K562 (cell line): ENCODE data around the gene CRELD2. TPM values are rescaled to one million over a fixed set of nuclear protein-coding genes. Genes with fewer than 3 reads are reported as not detected.

Experiments used
- CBX1 ChIP-seq: sonication (generic); IDR thresholded peaks from 2 replicates; pipeline ENCODE4 v1.6.1; 2016; ENCODE audit warnings: antibody characterized with exemption, low read depth, mild to moderate bottlenecking
- CBX2 ChIP-seq: fragments of 200-600 bp; sonication (generic); IDR thresholded peaks from one replicate; pipeline ENCODE4 v1.6.1; 2012; ENCODE audit warnings: mild to moderate bottlenecking, low read length, inconsistent platforms; ENCODE audit not compliant: insufficient read depth, poor library complexity, severe bottlenecking
- FOXK1 ChIP-seq: sonication (generic); formaldehyde crosslinking; IDR thresholded peaks from 2 replicates; pipeline ENCODE4 v1.8.0; 2022; ENCODE audit warnings: missing genetic modification reagents, mild to moderate bottlenecking, borderline replicate concordance
- HNRNPH1 ChIP-seq: fragments of 200-400 bp; formaldehyde crosslinking; optimal IDR thresholded peaks from 2 replicates; pipeline ENCODE3; 2017; ENCODE audit warnings: low read depth, mild to moderate bottlenecking, low read length, moderate library complexity
- JUN ChIP-seq, 2 experiments: sonication (generic) in 1 of 2; formaldehyde crosslinking in 1 of 2; IDR thresholded peaks; 2 replicates each; pipeline versions ENCODE4 v1.6.1 to v1.8.0; 2012 to 2022; ENCODE audit warnings: borderline replicate concordance in 2 of 2, mild to moderate bottlenecking in 2 of 2, improper control_type of control experiment in 1 of 2, low read depth in 1 of 2, low read length in 1 of 2, missing genetic modification reagents in 1 of 2
- MAFK ChIP-seq: IDR thresholded peaks from 2 replicates; pipeline ENCODE4 v1.6.1; 2011; ENCODE audit warnings: low read length, improper control_type of control experiment
- MAZ ChIP-seq, 2 experiments: fragments of 450-650 bp in 1 of 2; sonication (generic) in 1 of 2; formaldehyde crosslinking; IDR thresholded peaks in 1 of 2; conservative IDR thresholded peaks in 1 of 2; 2 replicates each; pipeline versions ENCODE4 v1.4.0 to v1.5.0; 2020; ENCODE audit warnings: mild to moderate bottlenecking in 1 of 2, missing genetic modification reagents in 1 of 2
- MCM7 ChIP-seq, 2 experiments: fragments of 450-650 bp; IDR thresholded peaks; 2 replicates each; pipeline ENCODE4 v1.6.1; 2016 to 2018
- MTA3 ChIP-seq: fragments of 450-650 bp; formaldehyde crosslinking; IDR thresholded peaks from 2 replicates; pipeline ENCODE4 v1.6.1; 2017; ENCODE audit warnings: mild to moderate bottlenecking, borderline replicate concordance
- MTF1 ChIP-seq: fragments of 250-450 bp; sonication (Bioruptor Pico); IDR thresholded peaks from 2 replicates; pipeline ENCODE4 v1.9.0; 2021; ENCODE audit warnings: moderate library complexity, mild to moderate bottlenecking, inconsistent platforms, borderline replicate concordance
- MXI1 ChIP-seq: IDR thresholded peaks from 2 replicates; pipeline ENCODE4 v1.6.1; 2011; ENCODE audit warnings: low read depth, mild to moderate bottlenecking, improper control_type of control experiment, low read length
- NFATC3 ChIP-seq: fragments of 450-650 bp; IDR thresholded peaks from 2 replicates; pipeline ENCODE4 v1.6.1; 2017; ENCODE audit warnings: mild to moderate bottlenecking
- NR3C1 ChIP-seq: sonication (generic); formaldehyde crosslinking; IDR thresholded peaks from 2 replicates; pipeline ENCODE4 v1.8.1; 2022; ENCODE audit warnings: missing genetic modification reagents
- NR4A1 ChIP-seq, 2 experiments: fragments of 250-450 bp in 1 of 2; fragments of 450-650 bp in 1 of 2; sonication (Bioruptor Pico) in 1 of 2; IDR thresholded peaks; 2 replicates each; pipeline versions ENCODE4 v1.4.0 to v1.6.1; 2016 to 2020; ENCODE audit warnings: mild to moderate bottlenecking in 2 of 2, missing compliant biosample characterization in 1 of 2, missing genetic modification characterization in 1 of 2, moderate library complexity in 1 of 2
- PYGO2 ChIP-seq: fragments of 450-650 bp; IDR thresholded peaks from 2 replicates; pipeline ENCODE4 v1.6.1; 2016; ENCODE audit warnings: mild to moderate bottlenecking, missing genetic modification characterization, moderate library complexity, missing compliant biosample characterization
- SREBF1 ChIP-seq: fragments of 150-350 bp; IDR thresholded peaks from 2 replicates; pipeline ENCODE4 v1.6.1; 2014; ENCODE audit warnings: antibody characterized with exemption, low read depth, low read length, borderline replicate concordance
- TOE1 ChIP-seq, 2 experiments: fragments of 450-650 bp in 1 of 2; sonication (generic) in 1 of 2; formaldehyde crosslinking in 1 of 2; IDR thresholded peaks; 2 replicates each; pipeline versions ENCODE4 v1.7.1 to v1.8.0; 2016 to 2022; ENCODE audit warnings: borderline replicate concordance in 2 of 2, mild to moderate bottlenecking in 2 of 2, antibody characterized with exemption in 1 of 2, inconsistent platforms in 1 of 2, low read depth in 1 of 2, missing genetic modification reagents in 1 of 2, moderate library complexity in 1 of 2
- ZNF133 ChIP-seq: fragments of 250-450 bp; sonication (Bioruptor Pico); IDR thresholded peaks from 2 replicates; pipeline ENCODE4 v1.4.0; 2020; ENCODE audit warnings: mild to moderate bottlenecking
- ZNF347 ChIP-seq: fragments of 450-650 bp; formaldehyde crosslinking; IDR thresholded peaks from 2 replicates; pipeline ENCODE4 v1.4.0; 2020; ENCODE audit warnings: low read depth, mild to moderate bottlenecking, moderate library complexity
- polyA plus RNA-seq, 8 experiments: library from polyadenylated mRNA; depleted of rRNA in 4 of 8; stranded (reverse) in 5 of 8; unstranded in 3 of 8; fragments of >200 nt; fragmentation: Nextera tagmentation in 2 of 8; fragmentation: Illumina TruSeq in 1 of 8; extraction: Ambion mirVana in 2 of 8; extraction: Trizol in 1 of 8; gene quantifications; 2 replicates each; pipeline versions ENCODE4 v1.2.1 to v1.2.3, GENCODE V29; 2011 to 2014; ENCODE audit warnings: inconsistent platforms in 1 of 8, missing spikeins in 1 of 8
- total RNA-seq, 7 experiments: library from RNA; depleted of rRNA in 6 of 7; stranded (reverse); fragments of >200 nt in 6 of 7; fragmentation: Illumina TruSeq in 2 of 7; extraction: Trizol in 2 of 7; gene quantifications; 2 replicates each; pipeline versions ENCODE4 v1.2.1 to v1.2.3, GENCODE V29; 2011 to 2021; ENCODE audit warnings: low replicate concordance in 1 of 7
- TF ChIP-seq, protein P1 (sequence below): fragments of 250-450 bp; sonication (Bioruptor Pico); IDR thresholded peaks from 2 replicates; pipeline ENCODE4 v1.8.0; 2022; ENCODE audit warnings: inconsistent platforms, mild to moderate bottlenecking, moderate library complexity, borderline replicate concordance
- TF ChIP-seq, protein P2 (sequence below): fragments of 250-450 bp; sonication (Bioruptor Pico); IDR thresholded peaks from 2 replicates; pipeline ENCODE4 v1.8.0; 2022; ENCODE audit warnings: inconsistent platforms
- TF ChIP-seq, protein P3 (sequence below): fragments of 200-800 bp; sonication (Bioruptor generic); IDR thresholded peaks from 2 replicates; pipeline ENCODE4 v1.6.1; 2017; ENCODE audit warnings: missing genetic modification characterization, missing compliant biosample characterization

Gene CRELD2
- total and polyA plus RNA-seq, 9 of the 15 experiments (the other 6 are each of a cell fraction or from before 2014, with no cell fraction given), result 0.96 to 25.3 (median 8.8) TPM

DNA sequence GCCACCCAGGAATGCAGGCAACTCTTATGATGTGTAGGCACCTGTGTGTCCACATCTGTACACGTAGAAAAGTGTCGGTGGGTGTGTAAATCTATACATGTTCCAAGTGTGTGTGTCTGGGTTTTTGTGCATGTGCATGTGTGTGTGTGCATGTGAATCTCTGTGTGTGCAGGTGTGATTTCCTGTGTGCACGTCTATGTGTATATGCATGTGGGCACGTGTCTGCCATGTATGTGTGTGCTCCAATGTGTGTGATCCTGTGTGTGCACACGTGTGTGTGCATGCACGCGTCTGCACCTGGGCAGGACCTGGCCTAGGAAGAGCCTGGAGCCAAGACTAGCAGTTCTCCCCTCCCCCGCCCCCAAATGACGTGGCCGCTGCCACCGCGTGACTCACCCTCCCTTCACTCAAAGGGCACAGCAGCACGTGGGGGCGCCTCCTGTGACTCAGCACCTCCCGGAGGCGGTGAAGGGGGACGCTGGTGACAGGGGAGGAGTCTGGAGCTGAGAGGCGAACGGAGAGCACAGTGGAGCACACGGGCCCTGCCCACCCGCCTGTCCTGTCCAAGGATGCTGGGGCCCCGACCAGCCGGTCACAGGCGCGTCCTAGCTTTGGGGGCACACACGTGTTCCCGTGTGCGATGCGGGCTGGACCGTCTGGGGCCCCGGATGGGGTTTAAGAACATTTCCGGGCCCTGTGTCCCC lies 52.2 kb downstream of the CRELD2 start (continued):
- TF ChIP-seq MTA3 (peak; percentile 80), MXI1 (peak; percentile 59; the same call in 1 of the 2 replicates), NR3C1 (CRISPR knock-in tag) (no peak), CBX2 (no peak), ZNF133 (CRISPR knock-in tag) (no peak), SREBF1 (0 out of 2 replicates have a peak, but pooled peaks have one; percentile 63), TOE1 (IDR thresholded peaks at IDR 0.05; ENCODE audit: borderline replicate concordance) (peak; percentile 90), TOE1 (CRISPR knock-in tag; IDR thresholded peaks at IDR 0.05; ENCODE audit: borderline replicate concordance, low read depth) (no peak), NFATC3 (no peak), FOXK1 (no peak), HNRNPH1 (no peak), CBX1 (no peak), JUN (IDR thresholded peaks at IDR 0.05; ENCODE audit: borderline replicate concordance, low read depth, low read length) (peak; percentile 99), JUN (CRISPR knock-in tag; IDR thresholded peaks at IDR 0.05; ENCODE audit: borderline replicate concordance) (peak; percentile 65; the same call in 1 of the 2 replicates), ZNF347 (no peak), PYGO2 (no peak), MTF1 (CRISPR knock-in tag) (no peak), MCM7 (IDR thresholded peaks at IDR 0.05) (no peak), NR4A1 (CRISPR knock-in tag; IDR thresholded peaks at IDR 0.05) (no peak), NR4A1 (tag; IDR thresholded peaks at IDR 0.05) (no peak), MAZ (CRISPR knock-in tag; conservative IDR thresholded peaks at IDR 0.05 in 1 of 2, IDR thresholded peaks at IDR 0.05 in 1 of 2) (peak; percentile 58 to 84), MAFK (peak; percentile 79)
- TF ChIP-seq, protein P1, sequence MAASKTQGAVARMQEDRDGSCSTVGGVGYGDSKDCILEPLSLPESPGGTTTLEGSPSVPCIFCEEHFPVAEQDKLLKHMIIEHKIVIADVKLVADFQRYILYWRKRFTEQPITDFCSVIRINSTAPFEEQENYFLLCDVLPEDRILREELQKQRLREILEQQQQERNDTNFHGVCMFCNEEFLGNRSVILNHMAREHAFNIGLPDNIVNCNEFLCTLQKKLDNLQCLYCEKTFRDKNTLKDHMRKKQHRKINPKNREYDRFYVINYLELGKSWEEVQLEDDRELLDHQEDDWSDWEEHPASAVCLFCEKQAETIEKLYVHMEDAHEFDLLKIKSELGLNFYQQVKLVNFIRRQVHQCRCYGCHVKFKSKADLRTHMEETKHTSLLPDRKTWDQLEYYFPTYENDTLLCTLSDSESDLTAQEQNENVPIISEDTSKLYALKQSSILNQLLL (CRISPR knock-in tag), result no peak
- TF ChIP-seq, protein P2, sequence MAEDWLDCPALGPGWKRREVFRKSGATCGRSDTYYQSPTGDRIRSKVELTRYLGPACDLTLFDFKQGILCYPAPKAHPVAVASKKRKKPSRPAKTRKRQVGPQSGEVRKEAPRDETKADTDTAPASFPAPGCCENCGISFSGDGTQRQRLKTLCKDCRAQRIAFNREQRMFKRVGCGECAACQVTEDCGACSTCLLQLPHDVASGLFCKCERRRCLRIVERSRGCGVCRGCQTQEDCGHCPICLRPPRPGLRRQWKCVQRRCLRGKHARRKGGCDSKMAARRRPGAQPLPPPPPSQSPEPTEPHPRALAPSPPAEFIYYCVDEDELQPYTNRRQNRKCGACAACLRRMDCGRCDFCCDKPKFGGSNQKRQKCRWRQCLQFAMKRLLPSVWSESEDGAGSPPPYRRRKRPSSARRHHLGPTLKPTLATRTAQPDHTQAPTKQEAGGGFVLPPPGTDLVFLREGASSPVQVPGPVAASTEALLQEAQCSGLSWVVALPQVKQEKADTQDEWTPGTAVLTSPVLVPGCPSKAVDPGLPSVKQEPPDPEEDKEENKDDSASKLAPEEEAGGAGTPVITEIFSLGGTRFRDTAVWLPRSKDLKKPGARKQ (CRISPR knock-in tag), result no peak
- TF ChIP-seq, protein P3, sequence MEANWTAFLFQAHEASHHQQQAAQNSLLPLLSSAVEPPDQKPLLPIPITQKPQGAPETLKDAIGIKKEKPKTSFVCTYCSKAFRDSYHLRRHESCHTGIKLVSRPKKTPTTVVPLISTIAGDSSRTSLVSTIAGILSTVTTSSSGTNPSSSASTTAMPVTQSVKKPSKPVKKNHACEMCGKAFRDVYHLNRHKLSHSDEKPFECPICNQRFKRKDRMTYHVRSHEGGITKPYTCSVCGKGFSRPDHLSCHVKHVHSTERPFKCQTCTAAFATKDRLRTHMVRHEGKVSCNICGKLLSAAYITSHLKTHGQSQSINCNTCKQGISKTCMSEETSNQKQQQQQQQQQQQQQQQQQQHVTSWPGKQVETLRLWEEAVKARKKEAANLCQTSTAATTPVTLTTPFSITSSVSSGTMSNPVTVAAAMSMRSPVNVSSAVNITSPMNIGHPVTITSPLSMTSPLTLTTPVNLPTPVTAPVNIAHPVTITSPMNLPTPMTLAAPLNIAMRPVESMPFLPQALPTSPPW (CRISPR knock-in tag), result peak; percentile 88
